HepG2 (cell line): ENCODE measurements around the gene EYA2. TPM values are rescaled to one million over a fixed set of nuclear protein-coding genes. Genes with fewer than 3 reads are reported as not detected.

Experiments used
- ATF2 ChIP-seq: sonication (generic); formaldehyde crosslinking; IDR thresholded peaks from 2 replicates; pipeline ENCODE4 v1.4.0; 2020; ENCODE audit warnings: missing genetic modification reagents
- BRCA1 ChIP-seq: sonication (generic); formaldehyde crosslinking; IDR thresholded peaks from 2 replicates; pipeline ENCODE4 v1.4.0; 2020; ENCODE audit warnings: missing genetic modification reagents
- CCAR2 ChIP-seq: fragments of 200-400 bp; formaldehyde crosslinking; optimal IDR thresholded peaks from 2 replicates; pipeline ENCODE3; 2018; ENCODE audit warnings: low read depth, mild to moderate bottlenecking, low read length, moderate library complexity
- CEBPZ ChIP-seq: IDR thresholded peaks from 2 replicates; pipeline ENCODE4 v1.6.1; 2012; ENCODE audit warnings: low read length, improper control_type of control experiment
- ELF3 ChIP-seq: IDR thresholded peaks from 2 replicates; pipeline ENCODE4 v1.6.1; 2016; ENCODE audit warnings: missing genetic modification reagents, missing compliant biosample characterization
- ISX ChIP-seq: sonication (generic); formaldehyde crosslinking; conservative IDR thresholded peaks from 2 replicates; pipeline ENCODE4 v1.5.0; 2020; ENCODE audit warnings: missing genetic modification reagents
- KLF11 ChIP-seq: IDR thresholded peaks from 2 replicates; pipeline ENCODE4 v1.6.1; 2016; ENCODE audit warnings: missing compliant biosample characterization
- MBD4 ChIP-seq: IDR thresholded peaks from 2 replicates; pipeline ENCODE4 v1.6.1; 2012; ENCODE audit warnings: low read length, inconsistent platforms, borderline replicate concordance
- MTA1 ChIP-seq: sonication (generic); formaldehyde crosslinking; IDR thresholded peaks from 2 replicates; pipeline ENCODE4 v1.4.0; 2020; ENCODE audit warnings: missing genetic modification reagents, mild to moderate bottlenecking, borderline replicate concordance
- NCOR1 ChIP-seq: fragments of 200-600 bp; sonication (generic); IDR thresholded peaks from 2 replicates; pipeline ENCODE4 v1.7.0; 2017; ENCODE audit warnings: antibody characterized with exemption, low read length, borderline replicate concordance
- NFYC ChIP-seq: IDR thresholded peaks from 2 replicates; pipeline ENCODE4 v1.6.1; 2016; ENCODE audit warnings: missing genetic modification reagents, missing compliant biosample characterization
- NR2F1 ChIP-seq, 2 experiments: fragments of 450-650 bp in 1 of 2; formaldehyde crosslinking in 1 of 2; IDR thresholded peaks; 2 replicates each; pipeline versions ENCODE4 v1.5.0 to v1.6.1; 2016 to 2020; ENCODE audit warnings: mild to moderate bottlenecking in 1 of 2, missing compliant biosample characterization in 1 of 2, missing genetic modification reagents in 1 of 2, moderate library complexity in 1 of 2
- PPARG ChIP-seq: conservative IDR thresholded peaks from 2 replicates; pipeline ENCODE4 v1.6.1; 2016; ENCODE audit warnings: missing biosample characterization, missing genetic modification reagents
- SMYD3 ChIP-seq: sonication (generic); formaldehyde crosslinking; IDR thresholded peaks from 2 replicates; pipeline ENCODE4 v1.8.1; 2023; ENCODE audit warnings: mild to moderate bottlenecking, missing genetic modification reagents
- SP5 ChIP-seq: IDR thresholded peaks from 2 replicates; pipeline ENCODE4 v1.6.1; 2016; ENCODE audit warnings: low read depth, borderline replicate concordance
- WIZ ChIP-seq: sonication (generic); formaldehyde crosslinking; IDR thresholded peaks from 2 replicates; pipeline ENCODE4 v1.5.1; 2020; ENCODE audit warnings: mild to moderate bottlenecking, missing genetic modification reagents
- ZBTB3 ChIP-seq: sonication (generic); formaldehyde crosslinking; IDR thresholded peaks from 2 replicates; pipeline ENCODE4 v1.4.0; 2020; ENCODE audit warnings: low read depth, mild to moderate bottlenecking, moderate library complexity, missing genetic modification reagents, borderline replicate concordance
- ZFP90 ChIP-seq: sonication (generic); formaldehyde crosslinking; IDR thresholded peaks from 2 replicates; pipeline ENCODE4 v1.8.0; 2022; ENCODE audit warnings: missing genetic modification reagents, mild to moderate bottlenecking, inconsistent platforms, borderline replicate concordance
- ZIK1 ChIP-seq: sonication (generic); formaldehyde crosslinking; IDR thresholded peaks from 2 replicates; pipeline ENCODE4 v1.5.0; 2020; ENCODE audit warnings: mild to moderate bottlenecking, low read depth, missing genetic modification reagents, borderline replicate concordance
- ZNF329 ChIP-seq: sonication (generic); formaldehyde crosslinking; IDR thresholded peaks from 2 replicates; pipeline ENCODE4 v1.9.0; 2021; ENCODE audit warnings: low read depth, mild to moderate bottlenecking, missing genetic modification reagents
- ZNF546 ChIP-seq: sonication (generic); formaldehyde crosslinking; conservative IDR thresholded peaks from 2 replicates; pipeline ENCODE4 v1.8.1; 2023; ENCODE audit warnings: mild to moderate bottlenecking, missing genetic modification reagents
- ZNF660 ChIP-seq: sonication (generic); formaldehyde crosslinking; IDR thresholded peaks from 2 replicates; pipeline ENCODE4 v1.5.1; 2020; ENCODE audit warnings: mild to moderate bottlenecking, low read depth, missing genetic modification reagents, borderline replicate concordance
- ZNF772 ChIP-seq: sonication (generic); formaldehyde crosslinking; IDR thresholded peaks from 2 replicates; pipeline ENCODE4 v1.5.0; 2020; ENCODE audit warnings: mild to moderate bottlenecking, missing genetic modification reagents
- ZNF800 ChIP-seq: sonication (generic); formaldehyde crosslinking; IDR thresholded peaks from 2 replicates; pipeline ENCODE4 v1.4.0; 2020; ENCODE audit warnings: missing genetic modification reagents
- polyA plus RNA-seq, 8 experiments: library from polyadenylated mRNA; depleted of rRNA in 3 of 8; stranded (reverse) in 7 of 8; unstranded in 1 of 8; fragments of >200 nt; fragmentation: Illumina TruSeq in 4 of 8; extraction: Trizol in 4 of 8; gene quantifications; 2 replicates each; pipeline versions ENCODE4 v1.2.1 to v1.2.3, GENCODE V29; 2011 to 2016; ENCODE audit warnings: low read depth in 4 of 8, missing spikeins in 1 of 8, mixed read lengths in 1 of 8; ENCODE audit not compliant: insufficient read depth in 1 of 8
- total RNA-seq, 5 experiments: library from RNA; depleted of rRNA; stranded (reverse); fragments of >200 nt; fragmentation: Illumina TruSeq; extraction: Trizol; gene quantifications; 2 replicates each; pipeline ENCODE4 v1.2.3, GENCODE V29; 2016; ENCODE audit warnings: low read depth in 1 of 5

EYA2 gene
- total and polyA plus RNA-seq, 2 of the 13 experiments (the other 11 are each of a cell fraction or from before 2014, with no cell fraction given), result not detected

- TF ChIP-seq NFYC (CRISPR knock-in tag), result peak; percentile 88
- peak; percentile 62; the same call in 1 of the 2 replicates for TF ChIP-seq ZNF772 (CRISPR knock-in tag)
- TF ChIP-seq ELF3 (CRISPR knock-in tag), result peak; percentile 64; the same call in 1 of the 2 replicates
- no peak for TF ChIP-seq NCOR1
- 0 out of 2 replicates have a peak, but pooled peaks have one; percentile 43 for TF ChIP-seq ZIK1 (CRISPR knock-in tag)
- no peak for TF ChIP-seq ISX (CRISPR knock-in tag)
- no peak for TF ChIP-seq NR2F1 (CRISPR knock-in tag; IDR thresholded peaks at IDR 0.05)
- TF ChIP-seq KLF11 (CRISPR knock-in tag), result peak; percentile 91; the same call in 1 of the 2 replicates
- no peak for TF ChIP-seq ZNF329 (CRISPR knock-in tag)
- TF ChIP-seq ZFP90 (CRISPR knock-in tag), result no peak
- no peak for TF ChIP-seq ZNF546
- TF ChIP-seq PPARG, result 0 out of 2 replicates have a peak, but pooled peaks have one; percentile 11
- no peak for TF ChIP-seq ZNF660 (CRISPR knock-in tag)
- no peak for TF ChIP-seq CEBPZ
- TF ChIP-seq ZBTB3, result no peak
- TF ChIP-seq CCAR2, result no peak
- peak; percentile 18; the same call in 1 of the 2 replicates for TF ChIP-seq ATF2 (CRISPR knock-in tag)
- no peak for TF ChIP-seq MBD4
- TF ChIP-seq ZNF800 (CRISPR knock-in tag), result no peak
- TF ChIP-seq WIZ (CRISPR knock-in tag), result no peak
- peak; percentile 54; the same call in 1 of the 2 replicates for TF ChIP-seq SP5 (CRISPR knock-in tag)
- TF ChIP-seq SMYD3 (CRISPR knock-in tag), result no peak
- no peak for TF ChIP-seq MTA1
- no peak for TF ChIP-seq BRCA1 (CRISPR knock-in tag)
Observed at GRCh38 chr20:47150403-47151152, 255.9 kb downstream of the EYA2 start (continued).
